Activated T-helper 9 cell treated with anti-CD3 and anti-CD28 coated beads, Interleukin-2, amount 50 U/mL, for 16 hours (primary cell): ENCODE data around the gene DLG1.
"Not testable (repeated sequence)": the region's sequence is repeated elsewhere in the genome, so short reads cannot be mapped to it uniquely, and the experiment has no call there.

Experiments
- DNase-seq: peaks from one replicate; pipeline ENCODE4 v3.0.0-alpha.2; 2020; ENCODE audit warnings: low read depth

DLG1 gene

GRCh38 chr3:197242784-197243432, 55.5 kb downstream of the DLG1 start:
- DNase-seq: no peak

- no peak for DNase-seq
Observed at GRCh38 chr3:197241173-197241572, 57.2 kb downstream of the DLG1 start.

- DNase-seq: no peak
Observed at GRCh38 chr3:197239857-197240256, 58.6 kb downstream of the DLG1 start.

GRCh38 chr3:197238842-197239241, 59.6 kb downstream of the DLG1 start:
- no peak for DNase-seq

- DNase-seq: no peak
Observed at GRCh38 chr3:197237897-197238296, 60.5 kb downstream of the DLG1 start.

GRCh38 chr3:197236362-197236761, 62.0 kb downstream of the DLG1 start:
- DNase-seq: no peak

- DNase-seq: no peak
Observed at GRCh38 chr3:197234947-197235914, 63.2 kb downstream of the DLG1 start.

GRCh38 chr3:197231321-197231720, 67.1 kb downstream of the DLG1 start:
- no peak for DNase-seq

- DNase-seq: no peak
Observed at GRCh38 chr3:197229836-197230235, 68.6 kb downstream of the DLG1 start.

- no peak for DNase-seq
Observed at GRCh38 chr3:197229178-197229577, 69.2 kb downstream of the DLG1 start.

GRCh38 chr3:197227780-197228574, 70.4 kb downstream of the DLG1 start:
- DNase-seq: no peak

- no peak for DNase-seq
Observed at GRCh38 chr3:197226179-197226578, 72.2 kb downstream of the DLG1 start.

- DNase-seq: no peak
Observed at GRCh38 chr3:197225579-197225978, 72.8 kb downstream of the DLG1 start.

- DNase-seq: no peak
Observed at GRCh38 chr3:197224034-197224444, 74.4 kb downstream of the DLG1 start.

- DNase-seq: no peak
Observed at GRCh38 chr3:197222937-197223370, 75.5 kb downstream of the DLG1 start.

- DNase-seq: no peak
Observed at GRCh38 chr3:197219619-197220018, 78.8 kb downstream of the DLG1 start.

GRCh38 chr3:197218210-197218609, 80.2 kb downstream of the DLG1 start:
- DNase-seq: no peak

GRCh38 chr3:197216914-197217313, 81.5 kb downstream of the DLG1 start:
- DNase-seq: no peak

- DNase-seq: no peak
Observed at GRCh38 chr3:197216169-197216860, 82.1 kb downstream of the DLG1 start.

GRCh38 chr3:197212290-197212689, 86.1 kb downstream of the DLG1 start:
- DNase-seq: no peak

GRCh38 chr3:197211698-197212097, 86.7 kb downstream of the DLG1 start:
- DNase-seq: not testable (repeated sequence)
